ENCODE results near the gene UVSSA. TPM values are rescaled to one million over a fixed set of nuclear protein-coding genes. Genes with fewer than 3 reads are reported as not detected.
A peak's percentile ranks its signal among the peaks of the same experiment; 100 is the strongest.
"Not testable (repeated sequence)": the region's sequence is repeated elsewhere in the genome, so short reads cannot be mapped to it uniquely, and the experiment has no call there.

UVSSA gene
- total RNA-seq, 2 experiments from 2014 or later: 19.1 to 23.0 TPM

DNA sequence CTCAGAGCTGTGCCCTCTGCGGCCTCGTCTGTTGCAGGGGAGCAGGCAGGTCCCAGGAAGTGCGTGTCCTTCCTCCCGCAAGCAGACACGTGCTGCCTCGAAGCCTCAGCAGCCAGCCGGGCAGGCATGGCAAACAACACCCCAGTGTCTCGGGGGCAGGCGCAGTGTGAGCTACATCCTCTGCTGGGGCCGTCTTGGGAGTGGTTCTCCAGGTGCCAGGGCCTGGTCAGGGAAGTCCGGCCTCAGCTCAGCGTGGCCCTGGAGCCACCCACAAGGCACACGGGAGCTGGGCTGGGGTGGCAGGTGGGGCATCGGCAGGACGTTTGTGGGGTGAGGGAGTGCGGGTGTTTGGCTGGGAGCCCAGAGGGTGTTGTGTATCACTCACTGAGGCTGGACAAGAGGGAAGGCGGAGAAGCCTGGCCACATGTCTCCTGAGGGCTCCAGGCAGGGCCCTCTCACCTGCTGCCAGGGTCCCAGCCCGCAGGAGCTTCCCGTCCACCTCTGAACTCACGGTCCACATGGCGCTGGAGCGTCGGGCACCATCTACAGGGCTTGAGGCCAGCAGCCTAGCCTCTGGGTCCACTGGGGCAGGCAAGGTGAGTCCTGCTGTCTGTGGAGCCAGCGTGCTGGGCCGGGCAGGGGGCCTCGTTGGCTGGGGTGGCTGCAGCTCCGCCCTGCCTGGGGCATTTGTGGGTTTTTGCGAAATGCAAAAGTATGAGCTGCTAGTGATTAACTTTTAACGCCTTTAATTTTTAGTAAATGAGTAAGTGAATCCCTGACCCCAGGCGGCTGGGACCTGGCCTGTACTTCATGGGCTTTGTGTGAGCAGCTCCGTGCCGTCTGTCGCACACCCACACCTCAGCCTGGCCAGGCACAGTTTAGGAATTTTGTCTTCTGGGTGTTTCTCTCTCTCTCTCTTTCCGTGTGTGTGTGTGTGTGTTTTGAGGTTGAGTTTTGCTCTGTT is 17.3 kb upstream of the UVSSA start:
- peak; percentile 50 for DNase-seq
- H3K4me3 Mint-ChIP-seq: peak overlapping the region; percentile 45
- ChIA-PET POLR2A (no interaction called here), CTCF (interaction anchor here (0.6 to 1.5 kb wide), 4 partner anchors 11 to 169 kb away, joined by 3 to 5 read pairs (median 4); no protein-coding TSS in a partner anchor)
- no peaks in the 10 kb centered on the region for H3K9me3 Mint-ChIP-seq
- no peaks in the 10 kb centered on the region for H3K27me3 Mint-ChIP-seq
- peak overlapping the region; percentile 89 for H3K27ac Mint-ChIP-seq
- H3K36me3 Mint-ChIP-seq (ENCODE audit: low read depth): peaks cover 53% of the 10 kb centered on the region
- peaks cover 52% of the 10 kb centered on the region for H3K4me1 Mint-ChIP-seq

DNA sequence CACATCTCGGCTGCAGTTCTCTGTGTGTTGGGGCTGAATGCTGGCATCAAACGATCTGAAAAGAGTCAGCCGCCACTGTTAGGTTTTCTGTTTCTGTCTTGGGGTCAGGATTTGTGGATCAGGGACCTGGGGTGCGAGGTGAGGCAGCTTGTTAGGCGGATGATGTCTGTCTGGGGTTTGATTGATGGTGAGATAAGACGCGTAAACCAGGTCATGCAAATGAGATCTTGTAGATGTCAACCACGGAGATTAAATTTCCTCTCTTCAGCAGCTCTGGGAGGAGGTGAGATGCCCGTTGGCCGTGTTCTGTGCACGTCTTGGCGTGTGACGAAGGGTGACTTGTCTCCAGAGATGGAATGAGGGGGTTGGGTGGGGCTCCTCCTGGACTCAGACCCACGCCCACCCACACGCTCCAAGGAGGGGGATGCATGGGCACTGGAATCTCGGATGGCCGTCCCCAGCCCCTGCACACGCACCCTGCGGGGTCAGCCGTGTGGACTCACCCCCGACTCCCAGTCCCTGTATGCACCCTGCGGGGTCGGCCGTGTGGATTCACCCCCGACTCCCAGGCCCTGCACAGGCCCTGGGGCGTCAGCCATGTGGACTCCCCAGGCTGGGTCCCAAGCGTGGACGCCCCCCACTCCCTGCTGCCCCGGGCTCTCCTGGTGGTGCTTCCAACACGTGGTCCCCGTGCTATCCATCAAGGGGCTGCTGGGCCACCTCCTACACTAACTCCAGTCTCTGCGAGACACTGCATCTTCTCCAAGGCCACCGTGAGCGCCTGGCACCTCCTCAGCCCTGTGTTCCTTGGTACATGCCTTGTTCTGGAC is 16.0 kb upstream of the UVSSA start:
- Mint-ChIP-seq H3K36me3 (ENCODE audit: low read depth) (peaks cover 60% of the 10 kb centered on the region), H3K4me1 (peaks cover 58% of the 10 kb centered on the region), H3K27me3 (no peaks in the 10 kb centered on the region), H3K9me3 (no peaks in the 10 kb centered on the region), H3K27ac (peak overlapping the region; percentile 89), H3K4me3 (peak overlapping the region; percentile 45)
- peak; percentile 83 for DNase-seq
- POLR2A ChIA-PET: no interaction called here
- CTCF ChIA-PET: interaction anchor here (0.7 to 1.5 kb wide), 3 partner anchors 9 to 63 kb away, joined by 3 to 4 read pairs (median 3); no protein-coding TSS in a partner anchor

DNA sequence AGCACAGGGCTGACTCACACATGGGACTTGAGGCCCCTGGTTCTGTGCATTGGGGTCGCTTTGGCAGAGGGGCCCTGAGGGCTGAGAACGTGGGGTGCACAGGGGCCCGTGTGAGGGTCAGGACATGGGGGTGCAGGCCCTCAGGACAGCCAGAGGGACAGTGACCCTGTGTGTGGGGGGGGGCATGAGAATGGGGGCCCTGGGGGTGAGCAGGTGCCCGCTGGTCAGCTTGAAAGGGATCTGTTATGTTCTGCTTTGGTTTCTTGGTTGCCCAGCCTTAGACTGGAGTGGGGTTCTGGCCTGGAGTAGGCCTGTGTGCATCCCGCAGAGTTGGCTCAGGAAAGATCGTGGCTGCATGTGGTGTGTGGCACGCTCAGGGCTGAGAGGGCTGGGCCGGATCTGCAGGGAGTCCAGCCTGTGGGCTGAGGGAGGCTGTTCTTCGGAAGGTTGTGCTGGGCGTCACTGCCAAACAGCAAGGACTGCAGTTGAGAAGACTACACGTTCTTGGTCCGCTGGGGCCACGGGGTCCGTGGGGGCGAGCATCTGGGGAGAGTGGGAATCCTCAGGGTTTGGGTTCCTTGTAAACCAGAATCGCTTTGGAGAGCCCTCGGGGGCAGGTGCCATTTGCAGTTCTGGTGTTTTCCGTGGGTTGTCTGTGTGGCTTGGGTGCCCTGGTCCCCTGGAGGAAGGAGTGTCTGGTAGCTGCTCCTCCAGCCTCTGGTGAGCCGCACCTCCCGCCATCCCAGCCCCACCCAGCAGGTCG is 15.2 kb upstream of the UVSSA start:
- no peaks in the 10 kb centered on the region for H3K27me3 Mint-ChIP-seq
- ChIA-PET POLR2A (no interaction called here), CTCF (interaction anchor here (1.0 to 1.1 kb wide), 2 partner anchors 15 to 32 kb away, joined by 3 read pairs; partner anchors contain the start of gene UVSSA)
- DNase-seq: no peak
- H3K4me3 Mint-ChIP-seq: no peak overlapping the region
- H3K9me3 Mint-ChIP-seq: no peaks in the 10 kb centered on the region
- H3K36me3 Mint-ChIP-seq (ENCODE audit: low read depth): peaks cover 63% of the 10 kb centered on the region
- peaks cover 61% of the 10 kb centered on the region for H3K4me1 Mint-ChIP-seq
- H3K27ac Mint-ChIP-seq: peak overlapping the region; percentile 60

DNA sequence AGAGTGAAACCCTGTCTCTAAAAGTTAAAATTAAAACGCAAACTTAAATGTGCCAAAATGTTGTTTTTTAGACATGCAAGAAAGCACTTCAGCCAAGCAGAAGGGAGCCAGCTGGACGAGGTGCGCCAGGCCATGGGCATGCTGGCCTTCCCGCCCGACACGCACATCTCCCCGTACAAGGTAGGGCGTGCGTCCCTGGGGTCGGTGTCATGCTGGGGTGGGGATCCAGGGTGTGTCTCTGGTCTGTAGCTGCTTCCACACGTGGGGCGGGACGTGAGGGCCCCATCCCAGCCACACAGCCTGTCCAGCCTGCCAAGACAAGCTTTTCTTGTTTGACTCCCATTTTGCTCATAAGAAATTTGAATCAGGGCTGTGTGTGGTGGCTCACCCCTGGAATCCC is 14.3 kb upstream of the UVSSA start:
- H3K36me3 Mint-ChIP-seq (ENCODE audit: low read depth): peaks cover 69% of the 10 kb centered on the region
- H3K27ac Mint-ChIP-seq: peak overlapping the region; percentile 9
- H3K9me3 Mint-ChIP-seq: no peaks in the 10 kb centered on the region
- CTCF ChIA-PET: interaction anchor here (1.0 to 1.1 kb wide), 2 partner anchors 14 to 33 kb away, joined by 3 read pairs; partner anchors contain the start of gene UVSSA
- no peaks in the 10 kb centered on the region for H3K27me3 Mint-ChIP-seq
- no peak overlapping the region for H3K4me3 Mint-ChIP-seq
- DNase-seq: no peak
- H3K4me1 Mint-ChIP-seq: peaks cover 70% of the 10 kb centered on the region
- POLR2A ChIA-PET: no interaction called here

DNA sequence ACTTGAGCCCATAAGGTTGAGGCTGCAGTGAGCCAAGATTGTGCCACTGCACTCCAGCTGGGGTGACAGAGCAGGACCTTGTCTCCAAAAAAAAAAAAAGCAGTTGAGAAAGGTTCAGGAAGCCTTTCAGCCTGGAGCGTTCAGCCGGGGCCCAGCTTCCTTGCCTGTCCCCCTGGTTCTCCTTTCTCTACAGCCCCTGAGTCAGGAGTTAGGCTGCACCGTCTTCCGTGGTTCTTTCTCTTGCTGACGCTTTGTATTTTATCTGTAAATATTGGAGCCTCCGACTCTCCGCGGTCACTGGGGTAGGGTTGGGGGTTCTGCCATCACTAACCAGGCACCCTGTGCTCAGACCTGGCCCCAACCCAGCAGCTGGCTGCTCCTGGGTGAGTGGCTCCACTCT is 13.8 kb upstream of the UVSSA start:
- Mint-ChIP-seq H3K9me3 (no peaks in the 10 kb centered on the region), H3K27me3 (no peaks in the 10 kb centered on the region), H3K4me3 (no peak overlapping the region), H3K4me1 (peaks cover 71% of the 10 kb centered on the region), H3K36me3 (ENCODE audit: low read depth) (peaks cover 68% of the 10 kb centered on the region), H3K27ac (no peak overlapping the region)
- no peak for DNase-seq
- POLR2A ChIA-PET: no interaction called here
- CTCF ChIA-PET: no interaction called here

DNA sequence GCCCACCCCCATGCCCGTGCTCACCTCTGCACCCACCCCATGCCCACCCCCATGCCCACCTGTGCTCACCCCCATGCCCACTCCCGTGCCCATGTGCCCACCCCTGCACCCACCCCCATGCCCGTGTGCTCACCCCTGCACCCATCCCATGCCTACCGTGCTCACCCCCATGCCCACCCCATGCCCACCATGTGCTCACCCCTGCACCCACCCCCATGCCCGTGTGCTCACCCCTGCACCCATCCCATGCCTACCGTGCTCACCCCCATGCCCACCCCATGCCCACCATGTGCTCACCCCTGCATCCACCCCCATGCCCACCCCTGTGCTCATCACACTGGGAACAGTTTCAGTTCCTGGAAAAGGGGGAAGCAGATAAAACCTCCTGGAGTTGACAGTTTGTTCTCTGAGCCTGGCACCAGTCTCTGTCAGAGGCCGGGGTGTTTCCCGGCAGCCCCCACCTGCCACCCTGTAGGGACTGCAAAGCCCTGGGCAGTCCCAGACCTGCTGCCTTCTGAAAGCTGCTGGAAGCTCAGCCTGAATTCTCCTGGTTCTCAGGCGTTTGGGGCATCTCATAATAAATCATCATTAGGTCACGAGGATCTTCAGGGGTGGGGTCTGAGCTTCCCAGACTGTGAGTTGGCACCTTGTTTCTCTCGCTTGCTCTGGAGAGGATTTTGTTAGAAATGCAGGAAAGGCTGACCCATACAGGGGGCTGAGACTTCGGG is 13.0 kb upstream of the UVSSA start:
- Mint-ChIP-seq H3K4me1 (peaks cover 67% of the 10 kb centered on the region), H3K27ac (peak overlapping the region; percentile 54), H3K36me3 (ENCODE audit: low read depth) (peaks cover 68% of the 10 kb centered on the region)
- H3K4me3 Mint-ChIP-seq, POLR2A ChIA-PET, H3K9me3 Mint-ChIP-seq, H3K27me3 Mint-ChIP-seq, DNase-seq: not testable (repeated sequence)
- CTCF ChIA-PET: interaction anchor here (1.5 kb wide), 1 partner anchor 66 kb away, joined by 4 read pairs; no protein-coding TSS in a partner anchor

DNA sequence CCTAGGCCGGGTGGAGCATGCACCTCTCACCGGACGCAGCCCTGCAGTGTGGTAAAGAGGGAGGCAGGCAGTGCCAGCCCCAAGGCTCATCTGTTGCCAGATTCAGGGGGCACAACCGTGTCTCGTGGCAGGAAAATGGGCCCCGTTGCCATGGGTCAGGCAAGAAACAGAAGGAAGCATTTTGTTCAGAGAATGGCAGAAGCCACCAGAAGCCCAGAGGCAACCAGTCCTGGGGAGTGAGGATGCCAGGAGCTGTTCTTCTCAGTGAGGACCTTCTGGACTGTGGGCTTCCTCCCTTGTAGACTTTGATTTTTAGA is 12.5 kb upstream of the UVSSA start:
- Mint-ChIP-seq H3K27me3 (no peaks in the 10 kb centered on the region), H3K36me3 (ENCODE audit: low read depth) (peaks cover 68% of the 10 kb centered on the region), H3K27ac (peak overlapping the region; percentile 54), H3K9me3 (no peaks in the 10 kb centered on the region), H3K4me3 (no peak overlapping the region), H3K4me1 (peaks cover 64% of the 10 kb centered on the region)
- CTCF ChIA-PET: interaction anchor here (1.1 to 1.5 kb wide), 2 partner anchors 11 to 67 kb away, joined by 3 to 4 read pairs; no protein-coding TSS in a partner anchor
- POLR2A ChIA-PET: no interaction called here
- DNase-seq: no peak

DNA sequence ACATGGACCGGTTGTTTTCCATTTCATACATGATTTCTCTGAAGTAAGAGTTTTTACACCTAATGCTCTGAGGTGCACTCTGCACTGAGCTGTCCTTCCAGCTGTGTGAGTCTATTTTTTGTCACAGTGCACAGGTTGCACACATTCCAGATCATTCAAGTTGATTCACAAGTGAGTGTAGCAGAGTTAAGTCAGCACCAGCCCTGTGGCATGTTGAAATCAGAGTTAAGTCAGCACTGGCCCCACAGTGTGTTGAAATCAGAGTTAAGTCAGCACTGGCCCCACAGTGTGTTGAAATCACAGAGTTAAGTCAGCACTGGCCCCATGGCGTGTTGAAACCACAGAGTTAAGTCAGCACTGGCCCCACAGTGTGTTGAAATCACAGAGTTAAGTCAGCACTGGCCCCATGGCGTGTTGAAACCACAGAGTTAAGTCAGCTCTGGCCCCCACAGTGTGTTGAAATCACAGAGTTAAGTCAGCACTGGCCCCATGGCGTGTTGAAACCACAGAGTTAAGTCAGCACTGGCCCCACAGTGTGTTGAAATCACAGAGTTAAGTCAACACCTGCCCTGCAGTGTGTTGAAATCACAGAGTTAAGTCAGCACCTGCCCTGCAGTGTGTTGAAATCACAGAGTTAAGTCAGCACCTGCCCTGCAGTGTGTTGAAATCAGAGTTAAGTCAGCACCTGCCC is 11.7 kb upstream of the UVSSA start:
- H3K27me3 Mint-ChIP-seq, POLR2A ChIA-PET, H3K4me3 Mint-ChIP-seq, H3K9me3 Mint-ChIP-seq, DNase-seq, H3K27ac Mint-ChIP-seq: not testable (repeated sequence)
- CTCF ChIA-PET: interaction anchor here (1.1 to 1.5 kb wide), 2 partner anchors 10 to 67 kb away, joined by 3 to 4 read pairs; no protein-coding TSS in a partner anchor
- Mint-ChIP-seq H3K4me1 (peaks cover 58% of the 10 kb centered on the region), H3K36me3 (ENCODE audit: low read depth) (peaks cover 71% of the 10 kb centered on the region)

DNA sequence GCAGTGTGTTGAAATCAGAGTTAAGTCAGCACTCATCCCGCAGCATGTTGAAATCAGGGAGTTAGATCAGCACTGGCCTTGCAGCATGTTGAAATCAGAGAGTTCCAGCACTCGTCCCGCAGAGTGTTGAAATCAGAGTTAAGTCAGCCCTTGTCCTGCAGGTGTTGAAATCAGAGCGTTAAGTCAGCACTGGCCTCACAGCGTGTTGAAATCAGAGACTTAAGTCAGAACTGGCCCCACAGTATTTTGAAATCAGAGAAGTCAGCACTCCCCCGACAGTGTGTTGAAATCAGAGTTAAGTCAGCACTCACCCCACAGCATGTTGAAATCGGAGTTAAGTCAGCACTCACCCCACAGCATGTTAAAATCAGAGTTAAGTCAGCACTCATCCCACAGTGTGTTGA is 10.9 kb upstream of the UVSSA start:
- H3K27me3 Mint-ChIP-seq: no peaks in the 10 kb centered on the region
- peaks cover 72% of the 10 kb centered on the region for H3K36me3 Mint-ChIP-seq (ENCODE audit: low read depth)

DNA sequence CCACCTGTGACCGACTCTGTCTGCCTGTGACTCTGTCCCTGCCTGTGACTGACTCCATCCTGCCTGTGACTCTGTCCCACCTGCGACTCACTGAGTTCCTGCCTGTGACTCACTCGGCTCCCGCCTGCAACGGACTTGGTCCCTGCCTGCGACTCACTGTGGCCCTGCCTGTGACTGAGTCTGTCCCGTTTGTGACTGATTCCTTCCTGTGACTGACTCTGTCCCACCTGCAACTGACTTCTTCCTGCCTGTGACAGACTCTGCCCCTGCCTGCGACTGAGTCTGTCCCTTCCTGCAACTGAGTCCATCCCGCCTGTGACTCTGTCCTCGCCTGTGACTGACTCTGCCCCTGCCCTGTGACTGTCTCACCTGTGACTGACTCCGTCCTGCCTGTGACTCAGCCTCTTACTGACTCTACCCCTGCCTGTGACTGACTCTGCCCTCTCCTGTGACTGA is 9.6 kb upstream of the UVSSA start:
- POLR2A ChIA-PET: no interaction called here
- peaks cover 66% of the 10 kb centered on the region for H3K36me3 Mint-ChIP-seq (ENCODE audit: low read depth)
- CTCF ChIA-PET: no interaction called here

More for the DNA sequence above, 10.9 kb upstream of the UVSSA start:
- no peaks in the 10 kb centered on the region for H3K9me3 Mint-ChIP-seq
- ChIA-PET POLR2A (no interaction called here), CTCF (no interaction called here)
- DNase-seq: no peak
- H3K4me1 Mint-ChIP-seq: peaks cover 52% of the 10 kb centered on the region
- no peak overlapping the region for H3K27ac Mint-ChIP-seq
- H3K4me3 Mint-ChIP-seq: no peak overlapping the region

DNA sequence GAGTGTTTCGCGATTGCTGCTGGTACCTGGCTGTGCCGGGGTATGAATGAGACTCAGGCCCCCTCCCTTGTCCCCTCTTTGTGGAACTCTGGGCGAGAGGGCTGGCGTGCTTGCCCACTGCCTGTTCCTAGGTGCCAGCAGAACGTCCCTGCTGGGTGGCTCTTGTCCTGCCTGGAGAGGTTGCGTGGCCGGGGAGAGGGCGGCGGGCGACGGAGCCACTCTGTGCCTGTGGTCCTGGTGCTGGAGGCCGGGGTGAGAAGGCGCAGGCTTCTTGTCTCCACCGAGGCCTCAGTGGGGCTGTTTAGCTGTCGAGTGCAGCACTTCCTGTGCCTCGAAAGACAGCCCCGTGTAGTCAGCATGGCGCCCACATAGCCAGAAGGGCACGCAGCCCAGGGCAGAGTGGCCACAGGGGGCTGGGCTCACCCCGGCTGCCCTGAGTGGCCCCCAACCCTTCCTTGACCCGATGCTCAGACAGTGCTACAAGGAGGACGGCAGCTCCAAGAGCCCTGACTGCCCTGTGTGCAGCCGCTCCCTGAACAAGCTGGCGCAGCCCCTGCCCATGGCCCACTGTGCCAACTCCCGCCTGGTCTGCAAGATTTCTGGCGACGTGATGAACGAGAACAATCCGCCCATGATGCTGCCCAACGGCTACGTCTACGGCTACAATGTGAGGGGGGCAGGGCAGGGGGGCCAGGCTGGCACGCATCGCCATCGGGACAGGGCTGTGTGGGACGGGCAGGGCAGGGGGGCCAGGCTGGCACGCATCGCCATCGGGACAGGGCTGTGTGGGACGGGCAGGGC is 8.9 kb upstream of the UVSSA start:
- Mint-ChIP-seq H3K27ac (peak overlapping the region; percentile 80), H3K4me3 (no peak overlapping the region), H3K9me3 (no peaks in the 10 kb centered on the region), H3K36me3 (ENCODE audit: low read depth) (peaks cover 61% of the 10 kb centered on the region), H3K4me1 (peaks cover 35% of the 10 kb centered on the region), H3K27me3 (no peaks in the 10 kb centered on the region)
- no peak for DNase-seq
- ChIA-PET CTCF (no interaction called here), POLR2A (no interaction called here)

More for the DNA sequence above, 9.6 kb upstream of the UVSSA start:
- Mint-ChIP-seq H3K9me3 (no peaks in the 10 kb centered on the region), H3K27me3 (no peaks in the 10 kb centered on the region), H3K4me1 (peaks cover 39% of the 10 kb centered on the region), H3K4me3 (no peak overlapping the region), H3K27ac (peak overlapping the region; percentile 80)
- DNase-seq: peak; percentile 30
